H9 (cell line): ENCODE measurements around the gene ZNF429. TPM values are rescaled to one million over a fixed set of nuclear protein-coding genes. Genes with fewer than 3 reads are reported as not detected.

Source experiments
- DNase-seq: peaks from one replicate; pipeline ENCODE4 v3.0.0-alpha.2; 2017
- H2AFZ ChIP-seq: one replicate; pipeline ENCODE4 v1.6.1; 2013; ENCODE audit warnings: mild to moderate bottlenecking, low read length, control low read depth, moderate library complexity
- H2AK5ac ChIP-seq: 2 replicates; pipeline ENCODE4 v1.6.1; 2013; ENCODE audit warnings: low read length, control low read depth, mixed read lengths; ENCODE audit not compliant: insufficient read length
- H2BK120ac ChIP-seq: one replicate; pipeline ENCODE4 v1.6.1; 2013; ENCODE audit warnings: low read depth, mild to moderate bottlenecking, low read length, control low read depth, inconsistent platforms; ENCODE audit not compliant: poor library complexity, severe bottlenecking
- H2BK12ac ChIP-seq: 2 replicates; pipeline ENCODE4 v1.6.1; 2013; ENCODE audit warnings: low read length, control low read depth, mixed read lengths, low read depth; ENCODE audit not compliant: insufficient read length
- H2BK15ac ChIP-seq: 2 replicates; pipeline ENCODE4 v1.6.1; 2013; ENCODE audit warnings: low read depth, low read length, control low read depth
- H2BK20ac ChIP-seq: one replicate; pipeline ENCODE4 v1.6.1; 2013; ENCODE audit warnings: low read depth, mild to moderate bottlenecking, low read length, control low read depth, inconsistent platforms; ENCODE audit not compliant: poor library complexity, severe bottlenecking
- H2BK5ac ChIP-seq: 2 replicates; pipeline ENCODE4 v1.6.1; 2013; ENCODE audit warnings: low read length, control low read depth, mixed read lengths; ENCODE audit not compliant: insufficient read length
- H3K14ac ChIP-seq: 2 replicates; pipeline ENCODE4 v1.6.1; 2013; ENCODE audit warnings: low read length, control low read depth; ENCODE audit not compliant: insufficient read depth
- H3K18ac ChIP-seq: 2 replicates; pipeline ENCODE4 v1.6.1; 2013; ENCODE audit warnings: low read depth, mild to moderate bottlenecking, mixed read lengths, low read length, control low read depth; ENCODE audit not compliant: insufficient read length
- H3K23ac ChIP-seq: 2 replicates; pipeline ENCODE4 v1.6.1; 2013; ENCODE audit warnings: low read length, control low read depth, mixed read lengths, low read depth; ENCODE audit not compliant: insufficient read length
- H3K23me2 ChIP-seq: 2 replicates; pipeline ENCODE4 v1.6.1; 2013; ENCODE audit warnings: low read depth, mild to moderate bottlenecking, mixed read lengths, low read length, control low read depth; ENCODE audit not compliant: insufficient read length, poor library complexity, severe bottlenecking
- H3K27ac ChIP-seq: 2 replicates; pipeline ENCODE4 v1.5.1; 2013; ENCODE audit warnings: low read length, control low read depth, mixed read lengths, low read depth; ENCODE audit not compliant: insufficient read length
- H3K27me3 ChIP-seq: 2 replicates; pipeline ENCODE4 v1.6.1; 2013; ENCODE audit warnings: low read length, control low read depth, inconsistent platforms; ENCODE audit not compliant: insufficient read depth
- H3K4ac ChIP-seq: 2 replicates; pipeline ENCODE4 v1.6.1; 2013; ENCODE audit warnings: low read depth, mild to moderate bottlenecking, control low read depth, inconsistent platforms, low read length, moderate library complexity
- H3K4me1 ChIP-seq: 2 replicates; pipeline ENCODE4 v1.6.1; 2013; ENCODE audit warnings: low read length, control low read depth, inconsistent platforms; ENCODE audit not compliant: insufficient read depth
- H3K4me2 ChIP-seq: 2 replicates; pipeline ENCODE4 v1.6.1; 2013; ENCODE audit warnings: low read length, control low read depth, mixed read lengths; ENCODE audit not compliant: insufficient read length, insufficient read depth
- H3K56ac ChIP-seq: 2 replicates; pipeline ENCODE4 v1.6.1; 2013; ENCODE audit warnings: low read depth, mild to moderate bottlenecking, mixed read lengths, low read length, control low read depth; ENCODE audit not compliant: insufficient read length
- H3K79me1 ChIP-seq: 2 replicates; pipeline ENCODE4 v1.6.1; 2013; ENCODE audit warnings: low read depth, mild to moderate bottlenecking, moderate library complexity, low read length, control low read depth, inconsistent platforms; ENCODE audit not compliant: insufficient read depth, poor library complexity, severe bottlenecking
- H3K79me2 ChIP-seq: 2 replicates; pipeline ENCODE4 v1.6.1; 2013; ENCODE audit warnings: low read length, control low read depth, inconsistent platforms; ENCODE audit not compliant: insufficient read depth
- H3K9ac ChIP-seq: 2 replicates; pipeline ENCODE4 v1.6.1; 2013; ENCODE audit warnings: low read length, control low read depth, mixed read lengths; ENCODE audit not compliant: insufficient read length; ENCODE audit errors: extremely low read depth
- H3K9me3 ChIP-seq: one replicate; pipeline ENCODE4 v1.6.1; 2013; ENCODE audit warnings: low read depth, low read length, inconsistent platforms; ENCODE audit not compliant: control insufficient read depth
- H3T11ph ChIP-seq: one replicate; pipeline ENCODE4 v1.6.1; 2013; ENCODE audit warnings: mild to moderate bottlenecking, low read length, control low read depth, inconsistent platforms
- H4K20me1 ChIP-seq: one replicate; pipeline ENCODE4 v1.6.1; 2013; ENCODE audit not compliant: control insufficient read depth, insufficient read length, insufficient read depth
- H4K5ac ChIP-seq: 2 replicates; pipeline ENCODE4 v1.6.1; 2013; ENCODE audit warnings: low read depth, mild to moderate bottlenecking, mixed read lengths, low read length, control low read depth; ENCODE audit not compliant: insufficient read length
- H4K8ac ChIP-seq: replicated peaks from 2 replicates; pipeline ENCODE4 v1.6.1; 2013; ENCODE audit warnings: low read length, control low read depth, mixed read lengths, low read depth; ENCODE audit not compliant: insufficient read length
- H4K91ac ChIP-seq: 2 replicates; pipeline ENCODE4 v1.6.1; 2013; ENCODE audit warnings: low read depth, mild to moderate bottlenecking, moderate library complexity, mixed read lengths, low read length, control low read depth; ENCODE audit not compliant: insufficient read length
- H3K27ac Mint-ChIP-seq, 3 experiments: 2 replicates in 2 of 3; 3 replicates in 1 of 3; pipeline ENCODE4 v1.8.0; 2020 to 2021; ENCODE audit warnings: mixed read lengths in 3 of 3, mild to moderate bottlenecking in 1 of 3, moderate library complexity in 1 of 3
- H3K27me3 Mint-ChIP-seq: 2 replicates; pipeline ENCODE4 v1.8.0; 2021; ENCODE audit warnings: low read depth, mild to moderate bottlenecking, moderate library complexity, mixed read lengths
- H3K36me3 Mint-ChIP-seq, 3 experiments: 2 replicates in 2 of 3; 3 replicates in 1 of 3; pipeline ENCODE4 v1.8.0; 2020 to 2021; ENCODE audit warnings: low read depth in 3 of 3, mixed read lengths in 3 of 3; ENCODE audit not compliant: insufficient read depth in 1 of 3
- H3K4me1 Mint-ChIP-seq, 2 experiments: 2 replicates each; pipeline ENCODE4 v1.8.0; 2020; ENCODE audit warnings: mixed read lengths in 2 of 2
- H3K4me3 Mint-ChIP-seq, 2 experiments: 2 replicates in 1 of 2; 3 replicates in 1 of 2; pipeline ENCODE4 v1.8.0; 2020 to 2021; ENCODE audit warnings: mild to moderate bottlenecking in 2 of 2, mixed read lengths in 2 of 2, moderate library complexity in 1 of 2
- H3K9me3 Mint-ChIP-seq, 2 experiments: 2 replicates in 1 of 2; 3 replicates in 1 of 2; pipeline ENCODE4 v1.8.0; 2020; ENCODE audit warnings: mild to moderate bottlenecking in 2 of 2, mixed read lengths in 2 of 2, moderate library complexity in 1 of 2
- total RNA-seq: library from RNA; stranded (reverse); gene quantifications from 2 replicates; pipeline ENCODE4 v1.2.1, GENCODE V29; 2021
- TF ChIP-seq, protein P1 (sequence below): fragments of 200-600 bp; sonication (generic); conservative IDR thresholded peaks from 3 replicates; pipeline ENCODE4 v1.8.0; 2021; ENCODE audit warnings: antibody characterized with exemption, mild to moderate bottlenecking

Gene ZNF429
- total RNA-seq, 1 experiment from 2014 or later = 11.2 TPM

DNA sequence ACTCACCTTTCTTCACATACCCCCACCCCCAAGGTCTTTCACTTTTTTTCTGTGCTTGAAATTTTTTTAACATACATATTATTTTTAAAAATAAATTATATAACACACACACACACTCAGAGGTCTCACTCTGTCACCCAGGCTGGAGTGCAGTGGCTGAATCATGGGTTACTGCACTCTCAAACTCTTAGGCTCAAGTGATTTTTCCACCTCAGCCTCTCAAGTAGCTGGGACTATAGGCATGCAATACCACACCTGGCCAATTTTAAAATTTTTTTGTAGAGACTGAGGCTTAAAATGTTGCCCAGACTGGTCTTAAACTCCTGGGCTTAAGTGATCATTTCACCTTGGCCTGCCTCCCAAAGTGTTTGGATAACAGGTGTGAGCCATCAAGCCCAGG is 32.9 kb upstream of the ZNF429 start:
- no peak overlapping the region for H2AK5ac ChIP-seq
- H3T11ph ChIP-seq = no peak overlapping the region

More for the DNA sequence above, 32.9 kb upstream of the ZNF429 start:
- Histone ChIP-seq H4K20me1 (no peaks in the 10 kb centered on the region), H2BK120ac (no peak overlapping the region), H3K4me2 (no peak overlapping the region), H2AFZ (no peak overlapping the region), H2BK15ac (no peak overlapping the region), H2BK5ac (no peak overlapping the region), H3K27me3 (no peaks in the 10 kb centered on the region), H3K23me2 (peaks cover 3% of the 10 kb centered on the region), H3K9ac (no peak overlapping the region), H4K8ac (no peak overlapping the region), H3K4ac (no peak overlapping the region), H3K9me3 (no peaks in the 10 kb centered on the region), H3K23ac (no peak overlapping the region), H2BK12ac (no peak overlapping the region), H3K4me1 (no peaks in the 10 kb centered on the region), H4K5ac (no peak overlapping the region), H3K79me1 (peaks cover 3% of the 10 kb centered on the region), H3K56ac (no peak overlapping the region), H3K18ac (no peak overlapping the region), H4K91ac (no peak overlapping the region), H2BK20ac (no peak overlapping the region), H3K79me2 (no peaks in the 10 kb centered on the region), H3K14ac (no peak overlapping the region), H3K27ac (no peak overlapping the region)
- no peak for DNase-seq
- Mint-ChIP-seq H3K4me3 (no peak overlapping the region), H3K36me3 (peaks cover 5 to 7% (median 5%) of the 10 kb centered on the region in 3 experiments), H3K4me1 (peaks cover 0 to 8% of the 10 kb centered on the region in 2 experiments; a peak in 2 of 4 replicates), H3K9me3 (peaks cover 2 to 11% of the 10 kb centered on the region in 2 experiments; a peak in 2 of 5 replicates), H3K27me3 (no peaks in the 10 kb centered on the region; the same call in 1 of the 2 replicates), H3K27ac (no peak overlapping the region)
- TF ChIP-seq, protein P1, sequence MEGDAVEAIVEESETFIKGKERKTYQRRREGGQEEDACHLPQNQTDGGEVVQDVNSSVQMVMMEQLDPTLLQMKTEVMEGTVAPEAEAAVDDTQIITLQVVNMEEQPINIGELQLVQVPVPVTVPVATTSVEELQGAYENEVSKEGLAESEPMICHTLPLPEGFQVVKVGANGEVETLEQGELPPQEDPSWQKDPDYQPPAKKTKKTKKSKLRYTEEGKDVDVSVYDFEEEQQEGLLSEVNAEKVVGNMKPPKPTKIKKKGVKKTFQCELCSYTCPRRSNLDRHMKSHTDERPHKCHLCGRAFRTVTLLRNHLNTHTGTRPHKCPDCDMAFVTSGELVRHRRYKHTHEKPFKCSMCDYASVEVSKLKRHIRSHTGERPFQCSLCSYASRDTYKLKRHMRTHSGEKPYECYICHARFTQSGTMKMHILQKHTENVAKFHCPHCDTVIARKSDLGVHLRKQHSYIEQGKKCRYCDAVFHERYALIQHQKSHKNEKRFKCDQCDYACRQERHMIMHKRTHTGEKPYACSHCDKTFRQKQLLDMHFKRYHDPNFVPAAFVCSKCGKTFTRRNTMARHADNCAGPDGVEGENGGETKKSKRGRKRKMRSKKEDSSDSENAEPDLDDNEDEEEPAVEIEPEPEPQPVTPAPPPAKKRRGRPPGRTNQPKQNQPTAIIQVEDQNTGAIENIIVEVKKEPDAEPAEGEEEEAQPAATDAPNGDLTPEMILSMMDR = no peak
